HepG2 (cell line): ENCODE data around the gene ZNRD2.
A peak's percentile ranks its signal among the peaks of the same experiment; 100 is the strongest.

Experiments used
- BCLAF1 ChIP-seq: fragments of 450-650 bp; IDR thresholded peaks from 2 replicates; pipeline ENCODE4 v1.6.1; 2017; ENCODE audit warnings: mild to moderate bottlenecking
- CTCF ChIP-seq: sonication (generic); formaldehyde crosslinking; IDR thresholded peaks from 2 replicates; pipeline ENCODE4 v1.5.0; 2020; ENCODE audit warnings: mild to moderate bottlenecking, missing genetic modification reagents, moderate library complexity
- POLR2A ChIP-seq, 2 experiments: IDR thresholded peaks; 2 replicates each; pipeline ENCODE4 v1.6.1; 2011; ENCODE audit warnings: low read depth in 2 of 2, low read length in 2 of 2, mild to moderate bottlenecking in 1 of 2, moderate library complexity in 1 of 2; ENCODE audit not compliant: insufficient read depth in 1 of 2
- ZNF24 ChIP-seq: fragments of 450-650 bp; IDR thresholded peaks from 2 replicates; pipeline ENCODE4 v1.6.1; 2017; ENCODE audit warnings: antibody characterized with exemption, mild to moderate bottlenecking

- no peak for TF ChIP-seq BCLAF1
- peak in 1 of 2 experiments; percentile 52; a peak in 1 of 4 replicates for TF ChIP-seq POLR2A (IDR thresholded peaks at IDR 0.05; ENCODE audit: insufficient read depth in 1 of 2, low read depth in 2 of 2, low read length in 2 of 2)
- no peak for TF ChIP-seq ZNF24
- peak; percentile 93 for TF ChIP-seq CTCF (CRISPR knock-in tag)
Observed at GRCh38 chr11:65569973-65570918, at the start of gene ZNRD2.
